GM12873 (cell line): ENCODE measurements around the gene DDX46.

Experiments used
- TF ChIP-seq, protein P1 (sequence below): IDR thresholded peaks from 2 replicates; pipeline ENCODE4 v1.5.1; 2012; ENCODE audit warnings: low read depth, mild to moderate bottlenecking, moderate library complexity, low read length, control low read depth; ENCODE audit not compliant: insufficient read depth; ENCODE audit errors: missing control alignments

Gene DDX46, protein sequence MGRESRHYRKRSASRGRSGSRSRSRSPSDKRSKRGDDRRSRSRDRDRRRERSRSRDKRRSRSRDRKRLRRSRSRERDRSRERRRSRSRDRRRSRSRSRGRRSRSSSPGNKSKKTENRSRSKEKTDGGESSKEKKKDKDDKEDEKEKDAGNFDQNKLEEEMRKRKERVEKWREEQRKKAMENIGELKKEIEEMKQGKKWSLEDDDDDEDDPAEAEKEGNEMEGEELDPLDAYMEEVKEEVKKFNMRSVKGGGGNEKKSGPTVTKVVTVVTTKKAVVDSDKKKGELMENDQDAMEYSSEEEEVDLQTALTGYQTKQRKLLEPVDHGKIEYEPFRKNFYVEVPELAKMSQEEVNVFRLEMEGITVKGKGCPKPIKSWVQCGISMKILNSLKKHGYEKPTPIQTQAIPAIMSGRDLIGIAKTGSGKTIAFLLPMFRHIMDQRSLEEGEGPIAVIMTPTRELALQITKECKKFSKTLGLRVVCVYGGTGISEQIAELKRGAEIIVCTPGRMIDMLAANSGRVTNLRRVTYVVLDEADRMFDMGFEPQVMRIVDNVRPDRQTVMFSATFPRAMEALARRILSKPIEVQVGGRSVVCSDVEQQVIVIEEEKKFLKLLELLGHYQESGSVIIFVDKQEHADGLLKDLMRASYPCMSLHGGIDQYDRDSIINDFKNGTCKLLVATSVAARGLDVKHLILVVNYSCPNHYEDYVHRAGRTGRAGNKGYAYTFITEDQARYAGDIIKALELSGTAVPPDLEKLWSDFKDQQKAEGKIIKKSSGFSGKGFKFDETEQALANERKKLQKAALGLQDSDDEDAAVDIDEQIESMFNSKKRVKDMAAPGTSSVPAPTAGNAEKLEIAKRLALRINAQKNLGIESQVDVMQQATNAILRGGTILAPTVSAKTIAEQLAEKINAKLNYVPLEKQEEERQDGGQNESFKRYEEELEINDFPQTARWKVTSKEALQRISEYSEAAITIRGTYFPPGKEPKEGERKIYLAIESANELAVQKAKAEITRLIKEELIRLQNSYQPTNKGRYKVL

DNA sequence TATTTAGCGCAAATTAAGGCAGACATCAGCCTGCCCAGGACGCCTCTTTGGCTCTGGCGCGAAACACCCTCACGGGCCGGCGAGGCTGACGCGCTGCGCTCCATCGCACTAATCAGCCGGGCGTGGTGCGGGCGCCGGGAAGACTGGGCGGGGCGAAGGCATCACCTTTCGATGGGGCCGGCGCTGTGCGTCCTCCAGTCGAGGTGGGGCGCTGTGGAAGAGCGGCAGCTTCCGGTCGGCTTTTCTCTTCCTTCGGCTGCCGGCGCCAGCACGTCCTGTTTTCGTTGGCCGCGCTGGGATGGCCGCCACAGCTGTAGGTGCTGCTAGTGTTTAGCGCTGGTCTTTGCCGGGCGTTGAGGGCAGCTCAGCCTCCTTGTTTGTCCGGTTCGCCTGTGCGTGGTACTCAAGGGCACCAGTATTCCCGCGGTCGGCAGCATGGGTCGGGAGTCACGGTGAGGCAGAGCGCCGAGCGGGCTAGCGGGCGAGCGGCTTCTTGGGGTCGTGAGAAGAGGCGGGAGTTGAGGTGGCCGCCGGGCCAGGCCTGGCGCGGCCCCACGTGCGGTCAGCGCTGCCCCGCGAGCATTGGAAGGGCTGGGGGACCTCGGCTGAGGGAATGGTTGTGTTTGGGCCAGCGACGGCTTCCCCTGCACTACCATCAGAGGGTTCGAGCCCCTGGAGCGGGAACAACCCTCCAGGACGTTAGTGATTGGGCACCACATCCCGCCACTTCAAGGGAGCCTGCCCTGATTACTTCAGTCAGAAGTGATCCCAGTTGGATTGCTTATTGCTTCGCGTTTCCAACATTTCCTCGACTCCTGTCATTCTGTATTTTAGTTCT is at the start of gene DDX46:
Gene DDX46, plus strand, starts transcription at position 276 of the 838 bp plus-strand sequence. Its CDS starts 160 bp downstream, at position 436.
- TF ChIP-seq, protein P1, sequence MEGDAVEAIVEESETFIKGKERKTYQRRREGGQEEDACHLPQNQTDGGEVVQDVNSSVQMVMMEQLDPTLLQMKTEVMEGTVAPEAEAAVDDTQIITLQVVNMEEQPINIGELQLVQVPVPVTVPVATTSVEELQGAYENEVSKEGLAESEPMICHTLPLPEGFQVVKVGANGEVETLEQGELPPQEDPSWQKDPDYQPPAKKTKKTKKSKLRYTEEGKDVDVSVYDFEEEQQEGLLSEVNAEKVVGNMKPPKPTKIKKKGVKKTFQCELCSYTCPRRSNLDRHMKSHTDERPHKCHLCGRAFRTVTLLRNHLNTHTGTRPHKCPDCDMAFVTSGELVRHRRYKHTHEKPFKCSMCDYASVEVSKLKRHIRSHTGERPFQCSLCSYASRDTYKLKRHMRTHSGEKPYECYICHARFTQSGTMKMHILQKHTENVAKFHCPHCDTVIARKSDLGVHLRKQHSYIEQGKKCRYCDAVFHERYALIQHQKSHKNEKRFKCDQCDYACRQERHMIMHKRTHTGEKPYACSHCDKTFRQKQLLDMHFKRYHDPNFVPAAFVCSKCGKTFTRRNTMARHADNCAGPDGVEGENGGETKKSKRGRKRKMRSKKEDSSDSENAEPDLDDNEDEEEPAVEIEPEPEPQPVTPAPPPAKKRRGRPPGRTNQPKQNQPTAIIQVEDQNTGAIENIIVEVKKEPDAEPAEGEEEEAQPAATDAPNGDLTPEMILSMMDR, result peak; percentile 77

DNA sequence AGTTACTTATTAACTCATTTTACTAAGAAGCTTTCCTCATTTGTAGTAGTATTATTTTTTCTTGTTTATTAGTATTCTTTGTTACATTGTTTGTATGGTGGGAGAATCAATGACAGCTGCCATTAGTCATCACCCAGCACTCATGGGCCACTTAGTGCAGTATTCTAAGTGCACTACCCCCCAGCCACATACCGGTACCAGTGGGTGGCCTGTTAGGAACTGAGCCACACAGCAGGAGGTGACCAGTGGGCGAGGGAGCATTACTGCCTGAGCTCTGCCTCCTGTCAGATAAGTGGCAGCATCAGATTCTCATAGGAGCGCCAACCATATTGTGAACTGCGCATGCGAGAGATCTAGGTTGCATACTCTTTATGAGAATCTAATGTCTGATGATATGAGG is 44.5 kb upstream of the DDX46 start:
- TF ChIP-seq, protein P1, result no peak

DNA sequence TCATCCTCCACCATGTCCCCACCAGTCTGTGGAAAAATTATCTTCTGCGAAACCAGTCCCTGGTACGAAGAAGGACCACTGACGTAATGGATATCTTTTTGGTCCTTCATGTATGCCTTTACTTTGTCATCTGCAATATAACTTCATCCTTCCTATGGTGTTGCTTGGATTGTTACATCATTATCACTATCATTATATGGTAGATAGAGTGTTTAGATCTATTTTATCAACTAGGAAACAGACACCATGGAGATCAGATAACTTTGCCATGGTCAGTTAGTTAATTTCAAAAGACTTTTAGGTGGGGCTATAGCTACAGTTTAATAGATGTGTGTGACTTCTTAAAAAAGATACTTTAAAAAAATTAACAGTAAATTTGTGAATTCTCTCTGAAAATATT is 44.0 kb upstream of the DDX46 start:
- TF ChIP-seq, protein P1, result no peak

DNA sequence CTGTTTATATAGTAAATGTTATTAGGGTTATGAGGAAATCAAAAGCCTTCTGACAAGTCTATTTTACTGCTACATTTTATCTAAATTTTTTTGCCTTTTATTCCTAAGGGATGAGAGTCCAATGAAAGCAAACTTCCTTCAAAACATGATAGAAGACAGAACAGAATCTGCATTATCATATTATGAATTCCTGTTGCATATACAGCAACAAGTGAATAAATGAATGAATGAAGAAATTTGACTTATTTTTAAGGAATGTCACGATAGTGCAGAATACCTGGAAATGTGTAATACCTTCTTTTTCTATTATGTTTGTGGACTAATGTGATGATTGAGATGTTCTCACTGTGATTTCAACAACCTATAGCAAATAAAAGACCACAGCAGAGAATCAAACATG is 33.7 kb upstream of the DDX46 start:
- TF ChIP-seq, protein P1, result no peak

DNA sequence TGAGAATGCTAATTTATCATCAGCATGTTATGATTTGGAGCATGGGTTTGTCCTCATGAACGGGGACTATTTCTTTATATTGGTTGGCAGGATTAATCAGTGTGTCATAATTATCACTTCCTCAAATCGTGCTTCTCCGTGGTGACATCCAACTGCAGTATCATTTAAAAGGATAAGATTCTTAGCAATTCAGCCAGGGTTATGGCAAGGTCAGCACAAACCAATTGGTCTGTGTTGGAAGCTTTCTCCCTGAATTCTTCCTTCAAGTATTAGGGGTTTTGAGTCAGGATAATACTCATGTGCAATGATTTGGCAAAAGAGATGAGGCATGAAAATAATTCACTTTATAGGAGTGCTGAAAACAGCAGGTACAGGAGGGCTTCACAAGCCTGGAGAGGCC is 25.8 kb upstream of the DDX46 start:
- TF ChIP-seq, protein P1, result no peak

DNA sequence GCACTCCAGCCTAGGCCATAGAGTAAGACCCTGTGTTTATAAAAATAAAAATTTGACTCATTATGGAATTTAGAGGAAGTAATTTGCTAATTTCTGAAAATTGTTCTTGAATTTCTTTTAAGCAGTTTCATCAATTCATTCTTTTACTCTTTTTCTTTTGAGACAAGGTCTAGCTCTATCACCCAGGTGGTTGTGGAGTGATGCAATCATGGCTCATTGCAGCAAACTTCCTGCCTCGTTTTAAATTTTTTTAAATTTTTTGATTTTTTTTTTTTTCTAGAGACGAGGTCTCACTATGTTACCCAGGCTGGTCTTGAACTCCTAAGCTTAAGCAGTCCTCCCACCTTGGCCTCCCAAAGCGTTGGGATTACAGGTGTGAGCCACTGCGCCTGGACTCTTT is 23.3 kb upstream of the DDX46 start:
- TF ChIP-seq, protein P1, result no peak
